ENCODE data around the gene NKAPL. TPM values are rescaled to one million over a fixed set of nuclear protein-coding genes. Genes with fewer than 3 reads are reported as not detected.

Gene NKAPL
- total and polyA plus RNA-seq, 10 of the 15 experiments (the other 5 are each of a cell fraction or from before 2014, with no cell fraction given): 0.10 to 0.48 (median 0.19) TPM; not detected in 1

GRCh38 chr6:28252009-28252975 is 6.8 kb upstream of the NKAPL start, which contains the start of gene ZKSCAN4 (continued):
- no peak for TF ChIP-seq CEBPZ (IDR thresholded peaks at IDR 0.05; ENCODE audit: low read depth, low read length)
- TF ChIP-seq PAX8 (IDR thresholded peaks at IDR 0.05): no peak
- peak; percentile 86 for TF ChIP-seq ZBTB11 (CRISPR knock-in tag; IDR thresholded peaks at IDR 0.05)
- peak; percentile 19 to 44; a peak in 1 of 4 replicates for TF ChIP-seq BHLHE40 (IDR thresholded peaks at IDR 0.05; ENCODE audit: borderline replicate concordance in 1 of 2, low read depth in 2 of 2, low read length in 1 of 2)
- no peak for TF ChIP-seq PBX3 (IDR thresholded peaks at IDR 0.05; ENCODE audit: insufficient replicate concordance, low read depth, low read length)
- TF ChIP-seq TAF1 (IDR thresholded peaks at IDR 0.05; ENCODE audit: borderline replicate concordance, low read depth, low read length): peak; percentile 85
- peak; percentile 84; the same call in 1 of the 2 replicates for TF ChIP-seq HDGF (IDR thresholded peaks at IDR 0.05)
- TF ChIP-seq NR2F1 (conservative IDR thresholded peaks at IDR 0.05): no peak
- peak; percentile 61 for TF ChIP-seq SMARCA5 (IDR thresholded peaks at IDR 0.05)
- no peak for TF ChIP-seq ZNF274 (IDR thresholded peaks at IDR 0.05; ENCODE audit: insufficient read depth, insufficient read length)
- TF ChIP-seq SRF (IDR thresholded peaks at IDR 0.05; ENCODE audit: low read depth in 2 of 2, low read length in 2 of 2): 0 out of 4 replicates have a peak, but pooled peaks of 1 of the 2 experiments have one; percentile 73
- TF ChIP-seq GABPA (IDR thresholded peaks at IDR 0.05; ENCODE audit: low read depth): peak; percentile 99
- TF ChIP-seq NBN (IDR thresholded peaks at IDR 0.05): peak; percentile 60; the same call in 1 of the 2 replicates
- peak; percentile 28; the same call in 1 of the 2 replicates for TF ChIP-seq CREM (IDR thresholded peaks at IDR 0.05; ENCODE audit: low read depth)
- no peak for TF ChIP-seq CTCF (IDR thresholded peaks at IDR 0.05 in 2 of 3, conservative IDR thresholded peaks at IDR 0.05 in 1 of 3; ENCODE audit: control insufficient read depth in 2 of 3, extremely low read depth in 1 of 3, insufficient read depth in 1 of 3, low read depth in 3 of 3, low read length in 3 of 3)
- peak; percentile 29; the same call in 1 of the 2 replicates for TF ChIP-seq SMC3 (IDR thresholded peaks at IDR 0.05; ENCODE audit: borderline replicate concordance, low read length)
- TF ChIP-seq ESRRA (IDR thresholded peaks at IDR 0.05; ENCODE audit: low read length): no peak
- TF ChIP-seq NRF1 (conservative IDR thresholded peaks at IDR 0.05; ENCODE audit: low read depth, low read length): no peak
